SH-SY5Y (cell line): ENCODE measurements around the gene PIP4K2B.

Experiments
- GATA2 ChIP-seq: IDR thresholded peaks from 2 replicates; pipeline ENCODE4 v1.6.1; 2011; ENCODE audit warnings: mild to moderate bottlenecking, low read depth, low read length
- GATA3 ChIP-seq: IDR thresholded peaks from 2 replicates; pipeline ENCODE4 v1.6.1; 2011; ENCODE audit warnings: low read depth, mild to moderate bottlenecking, low read length, moderate library complexity

GRCh38 chr17:38751144-38751807 lies 48.1 kb downstream of the PIP4K2B start:
- TF ChIP-seq GATA3 (no peak), GATA2 (no peak)
